Hippocampal formation (tissue), 2 donors: ENCODE measurements around the gene GPR162.
A peak's percentile ranks its signal among the peaks of the same experiment; 100 is the strongest.

Source experiments
- DNase-seq, 2 donors: peaks; one replicate each; lab custom pipeline; 2025; lab: John Stamatoyannopoulos, UW

GPR162 gene

DNA sequence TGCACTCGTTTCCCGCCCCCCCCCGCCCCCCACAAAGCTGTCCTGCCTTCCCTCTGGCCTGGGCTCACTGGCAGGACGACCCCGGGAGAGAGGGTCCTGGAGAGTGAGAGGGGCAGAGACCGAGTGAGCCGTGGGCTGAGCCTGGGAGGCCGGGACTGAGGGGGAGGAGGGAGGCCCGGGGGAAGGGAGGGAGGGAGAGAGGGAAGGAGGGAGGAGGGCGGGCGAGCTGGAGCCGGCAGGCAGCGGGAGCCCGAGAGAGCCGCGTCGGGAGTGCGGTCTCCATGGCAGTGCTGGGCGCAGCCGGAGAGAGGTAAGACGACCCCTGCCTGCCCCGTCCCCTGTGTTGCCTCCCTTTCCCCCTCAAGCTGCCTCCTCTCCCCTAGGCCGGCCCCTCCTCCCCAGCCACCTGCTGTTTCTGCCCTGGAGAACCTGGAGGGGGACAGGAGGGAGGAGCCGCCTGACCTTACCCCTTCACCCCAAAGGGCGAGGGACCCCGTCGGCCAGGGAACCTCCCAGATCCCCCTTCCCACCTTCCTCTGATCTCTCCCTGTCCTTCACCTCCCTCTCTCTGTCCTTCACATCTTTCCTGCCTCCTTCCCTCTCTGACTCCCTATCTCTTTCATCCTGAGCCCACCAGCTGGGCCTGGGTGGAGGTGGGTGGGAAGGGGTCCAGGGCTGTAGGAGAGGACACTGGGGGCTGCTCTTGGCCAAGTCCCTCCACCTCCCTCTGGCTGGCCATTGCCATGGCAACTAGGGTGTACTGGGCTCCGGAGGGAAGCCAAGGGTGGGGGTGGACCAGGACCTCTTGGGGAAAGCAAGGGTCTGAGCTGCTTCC is at the start of gene GPR162:
Gene GPR162, plus strand, starts transcription at position 231 of the 835 bp plus-strand sequence. CDS start 2,078 bp downstream, outside the sequence.
- peak; percentile 57 to 64 for DNase-seq

DNA sequence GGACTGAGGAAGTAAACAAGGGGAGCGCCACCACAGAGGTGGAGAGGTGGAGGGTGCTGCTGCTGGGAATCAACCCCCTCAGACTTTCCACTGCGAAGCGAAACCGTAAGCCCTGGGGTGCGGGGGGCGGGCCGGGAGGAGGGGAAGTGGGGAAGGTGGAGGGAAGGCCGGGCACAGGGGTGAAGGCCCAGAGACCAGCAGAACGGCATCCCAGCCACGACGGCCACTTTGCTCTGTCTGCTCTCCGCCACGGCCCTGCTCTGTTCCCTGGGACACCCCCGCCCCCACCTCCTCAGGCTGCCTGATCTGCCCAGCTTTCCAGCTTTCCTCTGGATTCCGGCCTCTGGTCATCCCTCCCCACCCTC is 49.3 kb upstream of the GPR162 start, which contains the start of gene LAG3:
Gene LAG3, plus strand, starts transcription at position 190 of the 365 bp plus-strand sequence. CDS start 333 bp downstream, outside the sequence.
- DNase-seq: no peak

DNA sequence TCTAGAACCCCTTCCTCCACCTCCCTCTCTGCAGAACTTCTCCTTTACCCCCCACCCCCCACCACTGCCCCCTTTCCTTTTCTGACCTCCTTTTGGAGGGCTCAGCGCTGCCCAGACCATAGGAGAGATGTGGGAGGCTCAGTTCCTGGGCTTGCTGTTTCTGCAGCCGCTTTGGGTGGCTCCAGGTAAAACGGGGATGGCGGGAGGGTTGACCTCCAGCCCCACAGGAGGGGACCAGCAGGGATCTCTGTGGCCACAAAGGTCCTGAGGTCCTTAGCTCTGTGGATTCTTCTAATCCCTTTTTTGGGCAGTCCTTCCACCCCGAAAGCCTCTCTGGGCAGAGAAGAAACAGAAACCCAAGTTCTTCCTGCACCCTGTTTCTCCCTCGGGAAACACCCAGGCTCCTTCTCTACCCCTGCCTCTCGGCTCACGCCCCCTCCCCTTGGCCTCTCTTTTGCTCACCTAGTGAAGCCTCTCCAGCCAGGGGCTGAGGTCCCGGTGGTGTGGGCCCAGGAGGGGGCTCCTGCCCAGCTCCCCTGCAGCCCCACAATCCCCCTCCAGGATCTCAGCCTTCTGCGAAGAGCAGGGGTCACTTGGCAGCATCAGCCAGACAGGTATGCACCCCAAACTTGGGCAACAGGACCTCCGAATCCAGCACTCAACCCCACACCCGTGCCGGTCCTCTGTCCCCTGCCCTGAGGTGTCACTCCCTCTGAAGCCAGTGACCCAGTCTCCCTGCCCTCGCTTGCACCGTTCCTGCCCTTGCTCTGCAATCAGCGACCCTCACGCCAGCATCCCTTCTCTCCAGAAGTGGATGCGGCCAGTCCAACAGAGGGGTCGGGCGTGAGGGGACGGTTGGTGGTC is 48.7 kb upstream of the GPR162 start:
- DNase-seq: no peak

- no peak for DNase-seq
These were observed 47.9 kb upstream of the GPR162 start for GRCh38 chr12:6773590-6774351.

DNA sequence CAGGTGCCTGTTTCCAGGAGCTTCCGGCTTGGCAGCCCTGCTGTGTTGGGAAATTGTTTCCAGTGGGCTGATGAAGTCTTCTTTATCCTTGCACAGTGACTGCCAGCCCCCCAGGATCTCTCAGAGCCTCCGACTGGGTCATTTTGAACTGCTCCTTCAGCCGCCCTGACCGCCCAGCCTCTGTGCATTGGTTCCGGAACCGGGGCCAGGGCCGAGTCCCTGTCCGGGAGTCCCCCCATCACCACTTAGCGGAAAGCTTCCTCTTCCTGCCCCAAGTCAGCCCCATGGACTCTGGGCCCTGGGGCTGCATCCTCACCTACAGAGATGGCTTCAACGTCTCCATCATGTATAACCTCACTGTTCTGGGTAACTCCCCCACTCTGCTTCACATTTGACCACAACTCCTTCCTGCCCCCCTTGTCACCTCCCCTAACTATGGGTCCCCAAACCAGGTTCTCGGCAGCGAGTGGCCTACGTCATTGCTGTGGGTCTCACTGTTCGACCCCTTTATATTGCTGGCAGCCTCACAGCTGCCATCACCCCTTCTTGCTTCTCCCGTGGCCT is 47.0 kb upstream of the GPR162 start:
- DNase-seq: no peak

DNA sequence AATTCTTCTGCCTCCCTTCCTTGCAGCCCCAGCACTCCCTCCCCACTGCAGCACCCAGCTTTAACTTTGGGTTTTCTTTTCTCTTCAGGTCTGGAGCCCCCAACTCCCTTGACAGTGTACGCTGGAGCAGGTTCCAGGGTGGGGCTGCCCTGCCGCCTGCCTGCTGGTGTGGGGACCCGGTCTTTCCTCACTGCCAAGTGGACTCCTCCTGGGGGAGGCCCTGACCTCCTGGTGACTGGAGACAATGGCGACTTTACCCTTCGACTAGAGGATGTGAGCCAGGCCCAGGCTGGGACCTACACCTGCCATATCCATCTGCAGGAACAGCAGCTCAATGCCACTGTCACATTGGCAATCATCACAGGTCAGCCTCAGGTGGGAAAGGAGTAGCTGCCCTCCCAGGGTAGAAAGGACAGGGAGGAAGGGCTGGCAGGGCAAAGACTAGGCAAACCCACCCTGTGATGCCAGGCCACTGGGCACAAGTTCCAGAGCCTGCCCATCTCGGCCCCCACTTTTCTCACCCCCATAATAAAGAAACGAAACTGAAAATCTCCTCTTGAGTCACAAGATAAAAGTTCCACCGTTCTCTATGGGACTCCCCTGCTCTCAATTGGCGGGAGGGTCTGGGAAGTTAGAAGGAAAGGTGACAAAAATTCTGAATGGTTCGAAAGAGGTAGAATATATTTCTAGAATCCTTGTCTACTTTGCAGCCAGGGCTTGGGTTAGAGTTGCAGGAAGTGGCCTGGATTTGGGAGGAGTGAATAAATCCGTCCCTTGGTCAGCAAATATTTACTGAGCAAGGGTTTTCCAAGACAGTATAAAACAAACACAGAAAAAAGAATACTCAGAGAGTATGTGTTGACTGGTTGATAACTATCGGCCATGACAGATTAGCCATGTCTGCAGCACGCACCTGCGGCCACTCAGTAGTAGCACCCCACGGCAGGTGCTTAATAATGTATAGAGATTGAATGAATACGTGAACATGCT is 46.1 kb upstream of the GPR162 start:
- no peak for DNase-seq

DNA sequence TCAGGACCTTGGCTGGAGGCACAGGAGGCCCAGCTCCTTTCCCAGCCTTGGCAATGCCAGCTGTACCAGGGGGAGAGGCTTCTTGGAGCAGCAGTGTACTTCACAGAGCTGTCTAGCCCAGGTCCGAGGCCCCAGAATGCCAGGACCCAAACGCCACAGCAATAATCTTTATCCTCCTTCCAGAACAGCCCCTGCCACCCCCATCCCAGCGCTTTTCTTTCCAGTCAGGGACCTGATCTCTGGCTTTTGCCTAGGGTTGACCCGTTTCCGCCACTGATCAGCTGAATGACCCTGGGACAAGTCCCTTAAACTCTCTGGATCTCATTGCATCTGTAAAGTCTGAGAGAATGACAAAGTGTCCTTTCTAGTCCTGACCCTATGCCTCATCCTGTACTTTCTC is 44.2 kb upstream of the GPR162 start:
- no peak for DNase-seq

GRCh38 chr12:6778217-6778573 is 43.4 kb upstream of the GPR162 start:
- DNase-seq: no peak

DNA sequence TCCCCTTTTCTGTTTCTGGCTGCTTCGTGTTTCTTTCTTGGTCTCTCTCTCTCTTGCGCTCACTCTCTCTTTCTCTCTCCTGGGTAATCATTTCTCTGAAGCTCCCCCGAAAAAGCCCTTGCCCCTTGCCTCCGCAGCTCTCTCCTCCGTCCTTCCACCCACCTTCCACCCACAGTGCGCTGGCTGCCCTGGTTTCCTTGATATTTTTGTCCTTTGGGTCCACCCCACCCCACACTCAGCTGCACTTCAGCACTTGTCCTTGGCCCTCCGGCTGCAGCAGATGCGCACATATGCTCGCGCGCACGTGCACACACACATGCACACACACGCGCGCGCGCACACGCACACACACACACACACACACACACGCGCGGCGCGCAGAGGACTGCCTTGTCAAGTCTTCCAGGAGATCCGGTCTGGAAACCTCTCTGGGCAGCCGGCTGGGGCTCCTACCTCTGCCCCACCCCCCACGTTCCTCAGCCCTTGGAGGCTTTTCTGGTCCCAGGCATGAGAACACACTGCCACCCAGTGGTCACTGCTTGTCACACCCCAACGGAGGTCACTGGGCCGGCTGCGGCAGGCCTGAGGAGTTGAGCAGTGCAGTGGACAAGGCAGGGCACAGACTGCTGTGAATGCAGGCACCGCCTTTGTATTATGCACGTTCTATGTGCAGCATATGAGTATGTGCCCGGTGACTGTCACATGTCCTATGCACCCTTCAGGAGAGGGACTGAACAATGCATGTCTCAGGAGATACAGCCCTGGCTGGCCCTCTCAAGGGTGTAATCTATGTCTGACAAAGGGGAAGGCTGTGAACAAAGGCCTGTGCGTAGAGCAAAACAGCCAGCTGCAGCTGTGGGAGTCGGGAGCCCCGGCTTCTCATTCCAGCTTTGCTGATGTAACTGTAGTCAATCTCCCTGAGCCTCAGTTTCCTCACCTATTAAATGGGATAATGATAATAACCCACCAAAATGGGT is 42.8 kb upstream of the GPR162 start:
- peak; percentile 86 to 89 for DNase-seq

GRCh38 chr12:6779708-6780432 is 41.8 kb upstream of the GPR162 start:
- no peak for DNase-seq

DNA sequence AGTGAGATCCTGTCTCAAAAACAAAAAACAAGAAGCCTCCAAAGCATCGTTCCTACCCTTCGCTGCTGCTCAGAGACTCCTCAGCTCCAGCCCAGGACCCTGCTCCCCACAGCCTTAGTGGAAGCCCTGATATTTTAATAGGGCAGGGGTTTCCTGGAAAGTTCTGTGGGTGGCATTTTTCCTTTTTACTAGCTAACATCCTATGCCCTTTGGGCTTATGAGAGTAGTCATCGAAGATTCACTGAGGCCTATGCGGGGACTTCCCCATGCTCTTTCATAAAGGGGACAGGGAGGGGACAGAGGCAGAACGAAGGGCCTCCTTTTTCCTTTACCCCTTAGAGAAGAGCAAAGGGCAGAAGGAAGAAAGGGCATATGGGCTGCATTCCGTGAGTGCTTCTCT is 41.0 kb upstream of the GPR162 start:
- DNase-seq: no peak

GRCh38 chr12:6782119-6782518 is 39.5 kb upstream of the GPR162 start:
- no peak for DNase-seq

- DNase-seq: no peak
These were observed 38.6 kb upstream of the GPR162 start for GRCh38 chr12:6782850-6783566.

DNA sequence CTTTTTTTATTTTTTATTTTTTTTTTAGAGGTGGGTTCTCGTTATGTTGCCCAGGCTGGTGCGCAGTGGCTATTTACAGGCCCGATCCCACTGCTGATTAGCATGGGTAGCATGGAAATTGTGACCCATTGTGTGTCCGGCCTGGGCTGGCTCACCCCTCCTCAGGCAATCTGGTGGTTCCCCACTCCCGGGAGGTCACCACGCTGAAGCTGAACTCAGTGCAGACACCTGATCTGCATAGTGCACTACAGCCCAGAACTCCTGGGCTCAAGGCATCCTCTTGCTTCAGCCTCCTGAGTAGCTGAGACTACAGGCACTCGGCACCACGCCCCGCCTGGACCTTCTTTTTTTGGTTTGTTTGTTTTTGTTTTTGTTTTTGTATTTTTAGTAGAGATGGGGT is 37.8 kb upstream of the GPR162 start:
- DNase-seq: no peak

GRCh38 chr12:6784296-6784695 is 37.3 kb upstream of the GPR162 start:
- no peak for DNase-seq

- DNase-seq: no peak
These were observed 36.9 kb upstream of the GPR162 start for GRCh38 chr12:6784761-6785160.

- DNase-seq: no peak
These were observed 35.1 kb upstream of the GPR162 start for GRCh38 chr12:6786416-6787094.
